ENCODE measurements around the gene FCMR. TPM values are rescaled to one million over a fixed set of nuclear protein-coding genes. Genes with fewer than 3 reads are reported as not detected.
"Not testable (repeated sequence)": the region's sequence is repeated elsewhere in the genome, so short reads cannot be mapped to it uniquely, and the experiment has no call there.

FCMR gene
- total RNA-seq, 2 donors from 2014 or later: 1.4 to 3.3 TPM

DNA sequence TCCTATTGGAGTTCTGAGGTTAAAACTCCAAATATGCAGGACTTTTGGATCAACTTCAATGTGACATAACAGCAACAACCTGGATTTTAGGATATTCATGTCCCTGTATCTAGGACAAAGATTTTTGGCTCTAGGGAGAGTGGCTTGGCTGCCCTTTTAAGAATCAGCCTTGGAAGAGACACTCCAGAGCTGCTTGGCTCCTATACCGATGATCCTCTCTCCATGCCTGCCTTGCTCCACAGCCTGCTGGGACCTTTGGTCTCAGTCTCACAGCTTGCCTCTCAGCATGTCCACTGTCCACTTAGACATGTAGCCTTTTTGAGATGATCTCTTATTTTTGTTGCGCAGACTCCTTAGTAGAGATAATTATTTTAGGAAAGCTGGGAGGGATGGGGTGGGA, 4.5 kb upstream of the FCMR start:
- no peak for DNase-seq (ENCODE audit: low spot score)
- intact Hi-C loops (cut with DNase I): no loop called here

- intact Hi-C loops (cut with DNase I): no loop called here
- peak; percentile 81 for DNase-seq (ENCODE audit: low spot score)
Measured at GRCh38 chr1:206925106-206925736, 3.5 kb upstream of the FCMR start.

DNA sequence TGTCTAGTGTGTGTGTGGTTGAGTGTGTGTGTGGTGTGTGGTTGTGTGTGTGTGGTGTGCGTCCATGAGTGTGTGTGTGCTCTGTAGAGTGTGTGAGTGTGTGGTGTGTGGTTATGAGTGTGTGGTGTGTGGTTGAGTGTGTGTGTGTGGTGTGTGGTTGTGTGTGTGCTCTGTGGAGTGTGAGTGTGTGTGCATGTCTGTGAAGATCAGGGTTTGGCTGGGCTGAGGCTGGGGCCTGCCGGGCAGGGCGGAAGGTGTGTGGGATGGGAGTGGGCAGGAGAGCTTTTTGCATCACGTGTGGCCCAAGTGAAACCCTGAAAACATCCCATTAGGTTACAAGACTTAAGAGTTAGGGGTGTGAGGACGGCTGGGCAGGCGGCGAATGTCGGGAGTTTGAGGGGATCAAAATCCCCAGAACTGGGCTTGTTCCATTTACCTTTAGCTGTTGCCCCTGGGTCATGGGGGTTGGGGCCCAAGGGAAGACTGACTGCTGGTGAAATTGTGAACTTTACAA, 2.9 kb upstream of the FCMR start:
- intact Hi-C loops (cut with DNase I): no loop called here
- DNase-seq (ENCODE audit: low spot score): peak; percentile 26

DNA sequence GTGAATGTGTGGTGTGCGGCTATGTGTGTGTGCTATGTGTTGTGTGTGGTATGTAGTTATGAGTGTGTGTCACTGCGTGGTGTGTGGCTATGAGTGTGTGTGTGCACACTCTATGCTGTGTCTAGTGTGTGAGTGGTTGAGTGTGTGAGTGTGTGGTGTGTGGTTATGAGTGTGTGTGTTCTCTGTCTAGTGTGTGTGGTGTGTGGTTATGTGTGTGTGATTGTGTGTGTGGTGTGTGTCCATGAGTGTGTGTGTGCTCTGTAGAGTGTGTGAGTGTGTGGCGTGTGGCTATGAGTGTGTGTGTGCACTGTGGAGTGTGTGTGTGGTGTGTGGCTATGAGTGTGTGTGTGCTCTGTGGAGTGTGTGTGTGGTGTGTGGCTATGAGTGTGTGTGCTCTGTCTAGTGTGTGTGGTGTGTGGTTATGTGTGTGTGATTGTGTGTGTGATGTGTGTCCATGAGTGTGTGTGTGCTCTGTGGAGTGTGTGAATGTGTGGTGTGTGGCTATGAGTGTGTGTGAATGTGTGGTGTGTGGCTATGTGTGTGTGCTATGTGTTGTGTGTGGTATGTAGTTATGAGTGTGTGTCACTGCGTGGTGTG, 2.3 kb upstream of the FCMR start:
- peak; percentile 58 for DNase-seq (ENCODE audit: low spot score)
- intact Hi-C loops (cut with DNase I): not testable (repeated sequence)

GRCh38 chr1:206923009-206923960, 1.5 kb upstream of the FCMR start:
- intact Hi-C loops (cut with DNase I): no loop called here
- peak; percentile 78 for DNase-seq (ENCODE audit: low spot score)

- intact Hi-C loops (cut with DNase I): no loop called here
- DNase-seq (ENCODE audit: low spot score): peak; percentile 42
Measured at GRCh38 chr1:206922524-206922923, 783 bp upstream of the FCMR start.

DNA sequence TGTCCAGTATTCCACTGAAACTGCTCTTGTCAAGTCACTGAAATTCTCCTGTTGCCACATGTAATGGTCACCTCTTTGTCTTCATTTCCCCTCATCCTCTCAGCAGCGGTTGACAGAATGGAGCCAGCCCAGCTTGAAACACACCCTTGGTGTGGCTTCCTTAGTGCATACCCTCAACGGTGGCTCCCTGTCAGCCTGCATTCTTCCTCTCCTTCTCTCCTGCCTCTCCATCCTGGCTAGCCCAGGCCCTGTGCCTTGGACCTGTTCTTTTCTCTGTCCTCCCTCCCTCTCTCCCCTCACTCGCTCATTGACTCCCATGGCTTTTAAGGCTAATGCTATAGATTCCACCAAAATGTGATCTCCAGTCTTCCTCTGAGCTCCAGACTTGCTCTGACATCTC, 3.7 kb downstream of the FCMR start:
- intact Hi-C loops (cut with DNase I): loop anchor here (10.0 kb wide), 1 partner anchor 433 kb away; no protein-coding TSS in a partner anchor
- DNase-seq (ENCODE audit: low spot score): peak; percentile 45

- intact Hi-C loops (cut with DNase I): loop anchor here (10.0 kb wide), 1 partner anchor 431 kb away; no protein-coding TSS in a partner anchor
- DNase-seq (ENCODE audit: low spot score): peak; percentile 43
Measured at GRCh38 chr1:206916000-206916709, 5.6 kb downstream of the FCMR start.

DNA sequence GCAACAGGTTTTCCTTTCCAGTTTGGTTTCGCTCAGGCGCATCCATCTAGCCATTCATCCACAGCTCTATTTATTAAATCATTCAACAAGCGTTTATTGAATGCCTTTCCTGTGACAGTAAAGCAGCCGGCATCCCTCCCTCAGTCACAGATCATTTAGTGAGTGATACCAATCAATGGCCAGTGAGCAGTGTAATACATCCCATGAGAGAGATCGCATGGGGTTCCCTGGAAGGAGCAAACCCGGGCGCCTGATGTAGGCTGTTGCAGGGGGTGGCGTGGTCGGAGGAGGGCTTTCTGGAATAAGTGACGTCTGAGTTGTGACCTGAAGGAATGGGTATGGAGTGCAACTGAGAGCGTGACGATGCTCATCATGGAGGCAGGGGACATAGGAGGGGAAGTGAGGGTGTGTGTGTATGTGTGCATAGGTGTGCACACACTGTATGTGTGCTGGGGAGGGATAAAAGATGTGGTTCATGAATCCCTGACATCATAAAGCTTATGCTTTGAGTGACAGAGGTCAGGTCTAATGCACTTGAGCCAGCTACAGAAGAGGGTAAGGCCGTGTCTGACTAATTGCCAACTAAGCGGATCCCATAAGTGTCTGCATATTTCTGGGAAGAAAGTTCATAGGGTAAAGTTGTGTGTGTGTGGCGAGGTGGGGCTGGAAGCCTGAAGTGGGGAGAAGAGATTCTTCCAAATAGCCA, 6.6 kb downstream of the FCMR start:
- intact Hi-C loops (cut with DNase I): loop anchor here (10.0 kb wide), 1 partner anchor 430 kb away; no protein-coding TSS in a partner anchor
- peak; percentile 65 for DNase-seq (ENCODE audit: low spot score)

DNA sequence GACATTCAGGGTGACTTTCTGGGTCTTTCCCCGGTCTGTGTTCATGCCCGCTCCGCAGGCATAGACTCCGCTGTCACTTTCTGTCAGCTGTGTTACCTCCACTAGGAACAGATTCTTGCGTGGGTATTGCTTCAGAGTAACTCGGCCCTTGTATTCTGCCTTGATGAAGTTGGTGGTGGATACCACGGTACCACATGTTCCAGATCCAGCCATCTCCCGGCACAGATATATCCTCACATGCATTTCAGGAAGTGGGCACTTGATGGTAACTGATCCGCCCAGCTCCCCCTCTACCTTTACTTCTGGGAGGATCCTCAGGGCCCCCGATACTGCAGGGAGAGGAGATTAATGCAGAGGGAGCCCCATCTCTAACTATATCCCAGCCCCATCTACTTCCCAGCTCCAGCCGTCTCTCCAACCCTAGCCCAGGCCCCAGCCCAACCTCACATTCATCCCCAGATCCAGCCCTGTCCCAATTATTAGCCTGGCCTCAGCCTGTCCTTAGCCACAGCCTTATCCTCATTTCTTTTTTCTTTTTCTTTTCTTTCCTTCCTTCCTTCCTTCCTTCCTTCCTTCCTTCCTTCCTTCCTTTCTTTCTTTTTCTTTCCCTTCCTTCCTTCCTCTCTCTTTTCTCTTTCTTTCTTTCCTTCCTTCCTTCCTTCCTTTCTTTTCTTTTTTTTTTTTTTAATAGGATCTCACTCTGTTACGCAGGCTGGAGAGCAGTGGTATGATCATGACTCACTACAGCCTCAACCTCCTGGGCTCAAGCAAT, 7.8 kb downstream of the FCMR start:
- peak; percentile 32 for DNase-seq (ENCODE audit: low spot score)
- intact Hi-C loops (cut with DNase I): loop anchor here (5.0 to 10.0 kb wide), 2 partner anchors 282 to 429 kb away; no protein-coding TSS in a partner anchor

GRCh38 chr1:206912445-206913095, 9.2 kb downstream of the FCMR start:
- intact Hi-C loops (cut with DNase I): loop anchor here (5.0 to 10.0 kb wide), 2 partner anchors 280 to 428 kb away; no protein-coding TSS in a partner anchor
- DNase-seq (ENCODE audit: low spot score): peak; percentile 78

DNA sequence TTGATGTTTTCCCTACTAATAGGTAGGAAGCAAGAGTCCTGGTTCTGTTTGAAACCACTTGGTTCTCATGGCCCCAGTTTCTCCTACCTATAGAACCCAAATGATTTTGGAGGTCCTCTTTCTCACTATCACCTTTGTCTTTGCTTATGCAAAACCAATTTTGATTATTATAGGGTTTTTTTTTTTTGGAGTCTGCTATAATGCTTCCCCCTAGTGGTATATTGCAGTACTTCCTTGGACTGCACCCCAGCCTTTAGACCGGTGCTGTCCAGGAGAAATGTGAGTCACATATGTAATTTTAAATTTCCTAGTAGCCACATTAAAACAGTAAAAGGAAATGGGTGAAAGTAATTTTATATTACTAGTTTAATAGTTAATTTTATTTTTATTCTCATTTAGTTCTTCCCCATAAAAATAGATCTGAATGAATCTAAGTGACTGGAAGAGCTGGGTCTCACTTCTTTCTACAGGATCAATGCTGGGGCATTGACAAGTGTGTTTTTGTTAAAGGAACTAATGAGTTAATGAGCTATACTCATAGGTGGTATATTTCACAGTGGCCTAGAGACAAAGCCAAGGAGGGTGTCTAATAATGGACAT, 10.6 kb downstream of the FCMR start:
- intact Hi-C loops (cut with DNase I): loop anchor here (5.0 to 10.0 kb wide), 2 partner anchors 279 to 426 kb away; no protein-coding TSS in a partner anchor
- peak; percentile 16 for DNase-seq (ENCODE audit: low spot score)

DNA sequence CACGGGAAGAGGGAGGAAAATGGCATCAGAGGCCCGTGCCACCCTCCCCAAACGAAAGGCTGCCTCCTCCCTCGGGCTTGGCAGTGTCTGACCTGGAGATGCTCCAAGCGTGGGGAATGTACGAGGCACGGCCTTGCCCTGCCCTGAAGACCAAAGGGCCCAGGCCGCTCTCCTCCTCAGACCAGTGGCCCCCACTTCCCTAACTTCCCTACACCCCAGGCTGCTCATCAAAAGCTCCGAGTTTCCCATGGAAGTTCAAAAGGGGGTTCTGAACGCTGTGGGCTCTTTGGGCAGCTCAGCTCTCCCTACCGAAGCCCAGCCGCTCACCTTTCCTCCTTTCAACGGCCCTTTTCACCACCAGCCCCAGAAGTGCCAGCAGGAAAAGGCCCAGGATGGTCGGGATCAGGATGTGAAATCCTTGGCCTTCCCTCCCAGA, 11.8 kb downstream of the FCMR start:
- intact Hi-C loops (cut with DNase I): loop anchor here (5.0 to 10.0 kb wide), 4 partner anchors 175 to 425 kb away; no protein-coding TSS in a partner anchor
- peak; percentile 50 for DNase-seq (ENCODE audit: low spot score)

DNA sequence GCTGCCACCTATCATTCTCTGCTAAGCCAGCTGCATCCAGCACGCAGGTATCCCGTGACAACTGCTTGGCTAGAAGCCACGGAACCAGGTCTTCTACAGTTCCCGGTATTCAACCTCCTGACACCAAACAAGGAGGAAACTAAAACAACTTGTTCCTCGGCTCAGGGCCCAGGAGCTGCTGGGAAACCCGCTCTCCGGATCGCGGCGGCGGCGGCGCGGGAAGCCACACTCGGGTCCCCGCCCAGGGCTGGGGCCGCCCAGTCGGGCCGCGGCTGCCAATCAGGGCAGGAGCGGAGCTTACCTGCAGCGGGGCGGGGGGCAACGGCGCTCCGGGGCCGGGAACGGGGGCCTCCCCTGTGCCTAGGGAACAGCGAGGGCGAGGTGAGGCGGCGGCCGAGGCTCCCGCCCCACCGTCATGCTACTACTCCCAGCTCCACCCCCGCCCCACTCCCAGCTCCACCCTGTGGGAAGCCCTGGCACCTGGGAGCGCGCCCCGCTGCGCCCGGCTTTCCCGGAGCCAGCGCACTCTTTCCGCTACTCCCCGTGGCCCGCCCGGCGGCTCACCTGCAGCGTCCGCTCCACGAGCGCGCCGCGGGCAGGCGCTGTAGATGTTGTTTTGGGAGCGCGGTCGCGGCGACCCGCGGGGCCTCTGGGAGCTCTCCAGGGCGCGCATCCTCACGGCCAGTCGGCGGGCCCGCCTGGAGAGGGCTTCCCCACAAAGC, 12.4 kb downstream of the FCMR start:
- intact Hi-C loops (cut with DNase I): loop anchor here (5.0 to 10.0 kb wide), 2 partner anchors 175 to 182 kb away; no protein-coding TSS in a partner anchor
- peak; percentile 83 for DNase-seq (ENCODE audit: low spot score)

GRCh38 chr1:206908038-206908437, 13.7 kb downstream of the FCMR start:
- intact Hi-C loops (cut with DNase I): loop anchor here (5.0 to 10.0 kb wide), 2 partner anchors 173 to 181 kb away; no protein-coding TSS in a partner anchor
- DNase-seq (ENCODE audit: low spot score): peak; percentile 55

Data from posterior vena cava (tissue), 2 donors.